ENCODE measurements around the gene SYT1.
A peak's percentile ranks its signal among the peaks of the same experiment; 100 is the strongest.
"Not testable (repeated sequence)": the region's sequence is repeated elsewhere in the genome, so short reads cannot be mapped to it uniquely, and the experiment has no call there.

SYT1 gene

GRCh38 chr12:79407671-79408622 lies 543.4 kb downstream of the SYT1 start:
- DNase-seq (ENCODE audit: low spot score) = peak; percentile 19

DNA sequence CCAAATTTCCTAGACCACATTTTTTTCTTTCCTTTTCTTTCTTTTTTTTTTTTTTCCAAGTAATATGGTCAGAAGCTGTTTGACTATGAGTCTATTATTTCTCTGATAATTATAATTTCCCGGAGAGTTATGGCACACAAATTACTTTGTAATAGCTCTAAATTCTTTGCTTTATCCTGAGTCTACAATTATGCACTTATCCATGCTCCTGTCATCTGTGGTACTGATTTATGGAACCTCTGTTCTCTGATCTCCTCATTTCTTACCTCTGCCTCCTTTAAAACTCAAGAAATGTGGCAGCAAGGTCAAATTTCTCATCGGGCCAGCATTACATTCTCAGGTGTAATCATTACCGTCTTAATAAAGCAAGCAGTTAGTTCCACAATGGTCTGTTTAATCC lies 544.1 kb downstream of the SYT1 start:
- no peak for DNase-seq (ENCODE audit: low spot score)

GRCh38 chr12:79409562-79409961 lies 545.0 kb downstream of the SYT1 start:
- DNase-seq (ENCODE audit: low spot score) = no peak

DNA sequence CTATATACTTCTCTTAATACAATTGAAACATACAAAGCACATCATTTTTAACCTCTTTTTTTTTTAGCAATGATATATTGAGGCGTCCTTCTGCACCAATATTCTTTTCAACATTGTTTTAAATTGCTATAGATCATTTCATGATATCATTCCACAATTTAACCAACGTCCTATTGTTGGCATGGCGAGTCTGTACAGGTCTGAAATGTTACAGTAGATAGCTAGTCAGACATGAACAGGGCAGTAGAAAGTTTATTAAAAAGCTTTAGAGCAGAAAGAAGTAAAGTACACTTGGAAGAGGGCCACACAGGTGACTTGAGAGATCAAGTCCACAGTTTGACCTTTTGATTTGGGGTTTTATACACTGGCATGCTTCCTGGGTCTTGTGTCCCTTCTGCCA lies 547.2 kb downstream of the SYT1 start:
- DNase-seq (ENCODE audit: low spot score) = no peak

GRCh38 chr12:79413796-79414195 lies 549.2 kb downstream of the SYT1 start:
- DNase-seq (ENCODE audit: low spot score) = no peak

GRCh38 chr12:79414252-79414651 lies 549.7 kb downstream of the SYT1 start:
- no peak for DNase-seq (ENCODE audit: low spot score)

DNA sequence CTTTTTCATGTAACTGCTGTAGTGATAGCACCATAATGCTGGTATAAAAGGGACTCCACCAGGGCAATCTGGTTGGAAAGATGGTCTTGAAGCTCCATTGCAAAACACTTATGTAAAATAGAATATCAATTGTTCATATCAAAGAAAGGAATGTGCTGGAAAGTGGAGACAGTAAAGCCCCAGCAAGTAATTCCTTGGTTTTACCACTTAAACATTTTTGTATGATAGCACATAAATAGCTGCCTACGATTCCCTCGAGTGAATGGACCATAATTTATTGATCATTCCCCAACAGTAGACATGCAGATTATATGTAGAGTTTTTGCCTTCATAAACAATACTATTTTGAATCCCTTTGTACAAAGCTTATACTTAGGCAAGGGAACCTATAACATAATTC lies 550.7 kb downstream of the SYT1 start:
- DNase-seq (ENCODE audit: low spot score) = no peak

- no peak for DNase-seq (ENCODE audit: low spot score)
Measured at GRCh38 chr12:79415746-79416435, 551.3 kb downstream of the SYT1 start.

GRCh38 chr12:79420146-79420618 lies 555.6 kb downstream of the SYT1 start:
- no peak for DNase-seq (ENCODE audit: low spot score)

- DNase-seq (ENCODE audit: low spot score) = no peak
Measured at GRCh38 chr12:79421236-79421740, 556.7 kb downstream of the SYT1 start.

- DNase-seq (ENCODE audit: low spot score) = no peak
Measured at GRCh38 chr12:79422060-79422812, 557.7 kb downstream of the SYT1 start.

DNA sequence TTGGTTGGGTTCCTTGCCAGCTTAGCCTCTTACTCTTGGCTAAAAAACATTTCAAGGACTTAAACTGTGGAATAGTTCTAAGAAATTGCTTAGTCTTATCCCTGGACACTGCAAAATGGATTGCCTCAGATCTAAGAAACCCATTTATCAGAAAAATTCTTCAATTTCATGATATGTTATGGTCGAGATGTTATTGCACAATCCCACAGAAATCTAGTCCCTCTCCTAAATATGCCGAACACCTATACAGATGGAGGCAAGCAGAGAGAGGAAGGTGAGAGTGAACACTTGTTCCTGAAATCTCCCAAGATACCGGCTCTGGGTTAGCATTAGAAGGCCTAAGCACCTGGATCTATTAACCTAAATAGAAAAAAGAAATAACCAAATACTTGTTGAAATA lies 559.0 kb downstream of the SYT1 start:
- no peak for DNase-seq (ENCODE audit: low spot score)

DNA sequence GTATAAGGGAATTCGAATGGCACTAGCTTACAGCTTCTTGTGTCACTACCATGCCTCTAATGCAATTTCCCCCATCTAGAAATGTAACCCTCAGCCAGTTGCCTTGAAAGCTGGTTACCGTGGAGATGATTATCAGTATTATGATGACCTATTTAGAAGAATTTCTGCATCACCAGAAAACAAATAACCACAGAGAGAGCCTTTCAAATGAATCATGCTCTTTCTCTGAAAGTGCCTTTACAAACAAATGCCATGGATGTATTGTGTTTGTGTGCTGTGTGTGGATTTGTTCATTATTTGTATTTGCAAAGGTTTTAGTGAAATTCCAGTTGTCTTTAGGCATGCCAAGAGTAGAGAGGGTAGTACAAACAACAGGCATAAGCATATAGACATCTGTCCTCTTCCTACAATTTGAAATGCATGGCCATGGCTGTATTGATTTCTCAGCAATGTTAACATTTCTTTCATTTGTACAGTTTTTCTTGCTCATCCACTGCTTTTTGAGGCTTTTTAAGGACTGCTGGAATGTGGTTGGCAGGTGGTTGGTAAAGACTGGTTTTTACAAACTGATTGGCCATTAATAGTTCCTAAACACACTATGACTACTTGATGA lies 559.6 kb downstream of the SYT1 start:
- DNase-seq (ENCODE audit: low spot score) = no peak

GRCh38 chr12:79426121-79426520 lies 561.5 kb downstream of the SYT1 start:
- no peak for DNase-seq (ENCODE audit: low spot score)

DNA sequence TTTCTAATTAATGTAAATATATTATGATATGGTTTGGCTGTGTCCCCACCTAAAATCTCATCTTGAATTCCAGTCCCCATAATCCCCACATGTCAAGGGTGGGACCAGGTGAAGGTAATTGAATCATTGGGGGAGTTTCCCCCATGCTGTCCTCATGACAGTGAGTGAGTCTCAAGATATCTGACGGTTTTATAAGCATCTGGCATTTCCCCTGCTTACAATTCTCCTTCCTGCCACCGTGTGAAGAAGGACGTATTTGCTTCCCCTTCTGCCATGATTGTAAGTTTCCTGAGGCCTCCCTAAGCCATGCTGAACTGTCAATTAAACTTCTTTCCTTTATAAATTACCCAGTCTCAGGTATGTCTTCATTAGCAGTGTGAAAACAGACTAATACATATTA lies 562.2 kb downstream of the SYT1 start:
- DNase-seq (ENCODE audit: low spot score) = not testable (repeated sequence)

DNA sequence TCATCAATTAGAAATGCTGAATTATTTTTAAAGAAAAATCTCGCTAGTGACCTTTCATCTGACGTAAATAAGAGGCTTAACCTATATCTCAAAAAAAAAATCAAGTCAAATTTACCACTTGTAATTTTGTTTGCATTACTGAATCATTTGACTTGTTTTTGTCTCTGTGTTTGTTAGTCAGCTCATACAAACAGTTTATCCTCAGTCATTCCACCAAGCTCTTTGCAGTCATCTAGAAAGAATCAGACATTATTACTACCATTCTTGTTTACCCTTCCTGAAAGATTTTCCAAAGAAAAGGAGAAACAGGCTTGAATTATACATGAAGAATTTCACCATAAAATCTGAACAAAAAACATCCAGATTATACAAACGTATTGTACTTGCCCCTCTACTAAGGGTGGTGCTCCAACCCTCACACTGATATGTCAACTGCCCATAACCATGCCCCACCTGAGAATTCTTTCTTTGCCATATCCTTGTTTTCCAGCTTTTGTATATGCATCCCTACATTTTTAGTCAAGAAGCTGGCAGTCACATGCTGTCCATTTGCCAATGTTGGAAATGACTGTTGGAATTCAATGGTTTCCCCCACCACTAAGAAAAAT lies 569.0 kb downstream of the SYT1 start:
- no peak for DNase-seq (ENCODE audit: low spot score)

GRCh38 chr12:79434561-79434960 lies 570.0 kb downstream of the SYT1 start:
- no peak for DNase-seq (ENCODE audit: low spot score)

- no peak for DNase-seq (ENCODE audit: low spot score)
Measured at GRCh38 chr12:79435742-79436141, 571.2 kb downstream of the SYT1 start.

DNA sequence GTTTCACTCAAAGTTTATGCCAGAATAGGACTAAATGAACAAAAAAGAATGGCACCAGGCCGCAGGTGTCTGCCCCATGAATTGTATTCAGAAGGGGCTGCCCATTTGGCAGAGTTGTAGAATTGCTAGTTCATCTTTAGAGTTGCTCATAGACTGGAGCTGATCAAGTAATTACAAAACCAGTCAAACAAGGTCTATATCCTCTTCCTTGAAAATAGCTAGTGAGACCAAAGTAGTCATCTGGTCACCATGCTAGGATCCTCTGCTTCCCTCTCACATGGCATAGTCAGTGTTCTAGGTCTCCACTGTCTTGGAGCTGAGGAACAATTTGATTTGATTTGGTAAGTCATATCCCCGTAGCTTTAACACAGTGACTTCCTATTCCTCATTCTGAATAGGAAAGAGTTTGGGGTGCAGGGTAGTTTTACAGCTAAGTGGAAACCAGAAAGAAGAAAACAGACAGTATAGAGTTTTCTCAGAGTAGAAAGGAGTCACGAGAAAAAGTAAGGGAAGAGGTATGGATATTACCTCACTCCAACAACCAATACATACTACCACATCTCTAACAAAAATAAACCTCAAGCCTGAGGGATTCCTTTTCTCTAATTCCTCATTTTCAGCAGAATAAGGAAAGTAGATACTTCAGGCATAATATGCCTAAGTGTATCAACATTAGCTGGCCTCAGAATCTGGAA lies 574.1 kb downstream of the SYT1 start:
- no peak for DNase-seq (ENCODE audit: low spot score)

DNA sequence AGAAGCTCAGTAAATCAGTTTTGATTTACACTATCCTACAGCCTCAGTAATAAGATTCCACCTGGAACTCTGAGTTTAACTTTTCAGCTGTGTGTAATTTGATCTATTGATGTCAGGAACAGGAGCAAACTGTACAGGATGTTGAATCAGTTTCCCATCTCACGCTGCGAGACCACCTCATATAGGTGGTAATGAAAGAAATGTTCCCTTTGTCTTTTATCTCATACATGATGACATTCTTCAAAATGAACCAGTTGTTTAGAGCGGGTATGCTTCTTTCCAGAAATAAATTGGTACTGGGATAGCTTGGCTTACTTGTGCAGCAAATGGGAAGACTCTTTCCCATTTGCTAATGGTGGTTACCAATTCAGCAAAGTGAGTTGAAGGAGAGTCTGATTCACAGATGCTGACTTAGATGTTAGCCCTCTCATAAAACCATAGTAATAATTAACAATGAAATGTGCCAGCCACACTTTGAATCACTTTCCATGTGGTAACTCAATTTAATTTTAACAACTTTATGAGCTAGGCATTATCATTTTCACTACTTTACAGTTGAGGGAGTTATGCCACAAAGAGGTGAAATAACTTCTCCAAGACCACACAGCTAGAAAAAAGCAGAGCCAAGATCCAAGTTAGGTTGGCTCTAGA lies 574.7 kb downstream of the SYT1 start:
- no peak for DNase-seq (ENCODE audit: low spot score)

All from globus pallidus (tissue), 1 donor.